HEK293T (cell line): Measurements from ENCODE around the gene HKDC1.

Experiments
- CTCF ChIA-PET: fragments of 350-600 bp; formaldehyde crosslinking; extraction: SDS; loops from one replicate; lab custom pipeline; 2021; ENCODE audit warnings: antibody characterized with exemption, inconsistent platforms; lab: Yijun Ruan, JAX
- POLR2A ChIA-PET: fragments of 350-600 bp; formaldehyde crosslinking; extraction: SDS; loops from one replicate; lab custom pipeline; 2020; ENCODE audit warnings: antibody characterized with exemption, inconsistent platforms; lab: Yijun Ruan, JAX
- DNase-seq: peaks from one replicate; pipeline ENCODE4 v3.0.0; 2012; ENCODE audit warnings: mixed read lengths; ENCODE audit errors: extremely low spot score
- ARNT ChIP-seq: fragments of 450-650 bp; IDR thresholded peaks from 2 replicates; pipeline ENCODE4 v1.6.1; 2017; ENCODE audit warnings: mild to moderate bottlenecking
- BHLHE40 ChIP-seq: fragments of 450-650 bp; IDR thresholded peaks from 2 replicates; pipeline ENCODE4 v1.6.1; 2016; ENCODE audit warnings: mild to moderate bottlenecking, moderate library complexity, borderline replicate concordance
- CTBP1 ChIP-seq: fragments of 450-650 bp; IDR thresholded peaks from 2 replicates; pipeline ENCODE4 v1.6.1; 2016; ENCODE audit warnings: borderline replicate concordance
- ELF4 ChIP-seq: fragments of 450-650 bp; IDR thresholded peaks from 2 replicates; pipeline ENCODE4 v1.6.1; 2017; ENCODE audit warnings: antibody characterized with exemption
- FOXA1 ChIP-seq: fragments of 450-650 bp; IDR thresholded peaks from 2 replicates; pipeline ENCODE4 v1.6.1; 2016; ENCODE audit warnings: mild to moderate bottlenecking
- FOXK2 ChIP-seq: fragments of 450-650 bp; IDR thresholded peaks from 2 replicates; pipeline ENCODE4 v1.6.1; 2016; ENCODE audit warnings: mild to moderate bottlenecking
- FOXM1 ChIP-seq: fragments of 450-650 bp; IDR thresholded peaks from 2 replicates; pipeline ENCODE4 v1.6.1; 2017; ENCODE audit warnings: mild to moderate bottlenecking, borderline replicate concordance
- HDGF ChIP-seq: fragments of 450-650 bp; IDR thresholded peaks from 2 replicates; pipeline ENCODE4 v1.6.1; 2017; ENCODE audit warnings: antibody characterized with exemption, borderline replicate concordance
- L3MBTL2 ChIP-seq: fragments of 450-650 bp; conservative IDR thresholded peaks from 2 replicates; pipeline ENCODE4 v1.6.1; 2016; ENCODE audit warnings: mild to moderate bottlenecking
- LEF1 ChIP-seq: fragments of 450-650 bp; IDR thresholded peaks from 2 replicates; pipeline ENCODE4 v1.6.1; 2017; ENCODE audit warnings: mild to moderate bottlenecking, borderline replicate concordance
- NFRKB ChIP-seq: fragments of 450-650 bp; IDR thresholded peaks from 2 replicates; pipeline ENCODE4 v1.6.1; 2016; ENCODE audit warnings: mild to moderate bottlenecking, moderate library complexity
- SP1 ChIP-seq: fragments of 450-650 bp; IDR thresholded peaks from 2 replicates; pipeline ENCODE4 v1.6.1; 2017
- SUZ12 ChIP-seq: fragments of 450-650 bp; IDR thresholded peaks from 2 replicates; pipeline ENCODE4 v1.6.1; 2016; ENCODE audit warnings: mild to moderate bottlenecking
- TARDBP ChIP-seq: fragments of 450-650 bp; IDR thresholded peaks from 2 replicates; pipeline ENCODE4 v1.6.1; 2016
- ZNF384 ChIP-seq: fragments of 450-650 bp; IDR thresholded peaks from 2 replicates; pipeline ENCODE4 v1.6.1; 2016
- TF ChIP-seq, protein P1 (sequence below): fragments of 450-650 bp; IDR thresholded peaks from 2 replicates; pipeline ENCODE4 v1.6.1; 2016

HKDC1 gene

DNA sequence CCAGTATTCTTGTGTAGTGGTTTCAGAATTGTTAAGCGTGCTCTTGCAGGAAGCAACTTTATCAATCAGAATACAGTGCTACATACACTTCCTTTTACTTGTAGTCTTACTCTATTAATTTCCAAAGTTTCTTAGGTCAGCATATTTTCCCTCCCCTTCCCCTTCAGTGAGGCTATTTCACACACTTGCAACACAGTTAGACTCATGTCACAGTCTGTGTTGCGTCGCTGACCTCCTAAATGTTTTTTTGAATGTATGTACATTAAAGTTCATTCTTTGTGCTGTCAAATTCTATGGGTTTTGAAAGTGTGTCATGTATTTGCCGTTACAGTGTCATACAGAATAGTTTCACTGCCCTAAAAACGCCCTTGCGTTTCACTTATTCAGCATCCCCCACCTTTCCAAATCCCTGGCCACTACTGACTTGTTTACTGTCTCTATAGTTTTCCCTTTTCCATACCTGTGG is 5.4 kb upstream of the HKDC1 start:
- no peak for DNase-seq
- TF ChIP-seq, protein P1, sequence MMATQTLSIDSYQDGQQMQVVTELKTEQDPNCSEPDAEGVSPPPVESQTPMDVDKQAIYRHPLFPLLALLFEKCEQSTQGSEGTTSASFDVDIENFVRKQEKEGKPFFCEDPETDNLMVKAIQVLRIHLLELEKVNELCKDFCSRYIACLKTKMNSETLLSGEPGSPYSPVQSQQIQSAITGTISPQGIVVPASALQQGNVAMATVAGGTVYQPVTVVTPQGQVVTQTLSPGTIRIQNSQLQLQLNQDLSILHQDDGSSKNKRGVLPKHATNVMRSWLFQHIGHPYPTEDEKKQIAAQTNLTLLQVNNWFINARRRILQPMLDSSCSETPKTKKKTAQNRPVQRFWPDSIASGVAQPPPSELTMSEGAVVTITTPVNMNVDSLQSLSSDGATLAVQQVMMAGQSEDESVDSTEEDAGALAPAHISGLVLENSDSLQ: no peak
- ChIA-PET POLR2A (interaction anchor here (0.5 to 1.8 kb wide), 3 partner anchors 34 to 259 kb away, joined by 3 to 5 read pairs (median 4); partner anchors contain the start of genes DDX21 and SUPV3L1), CTCF (interaction anchor here (1.3 kb wide), 1 partner anchor 11 kb away, joined by 3 read pairs; no protein-coding TSS in a partner anchor)

DNA sequence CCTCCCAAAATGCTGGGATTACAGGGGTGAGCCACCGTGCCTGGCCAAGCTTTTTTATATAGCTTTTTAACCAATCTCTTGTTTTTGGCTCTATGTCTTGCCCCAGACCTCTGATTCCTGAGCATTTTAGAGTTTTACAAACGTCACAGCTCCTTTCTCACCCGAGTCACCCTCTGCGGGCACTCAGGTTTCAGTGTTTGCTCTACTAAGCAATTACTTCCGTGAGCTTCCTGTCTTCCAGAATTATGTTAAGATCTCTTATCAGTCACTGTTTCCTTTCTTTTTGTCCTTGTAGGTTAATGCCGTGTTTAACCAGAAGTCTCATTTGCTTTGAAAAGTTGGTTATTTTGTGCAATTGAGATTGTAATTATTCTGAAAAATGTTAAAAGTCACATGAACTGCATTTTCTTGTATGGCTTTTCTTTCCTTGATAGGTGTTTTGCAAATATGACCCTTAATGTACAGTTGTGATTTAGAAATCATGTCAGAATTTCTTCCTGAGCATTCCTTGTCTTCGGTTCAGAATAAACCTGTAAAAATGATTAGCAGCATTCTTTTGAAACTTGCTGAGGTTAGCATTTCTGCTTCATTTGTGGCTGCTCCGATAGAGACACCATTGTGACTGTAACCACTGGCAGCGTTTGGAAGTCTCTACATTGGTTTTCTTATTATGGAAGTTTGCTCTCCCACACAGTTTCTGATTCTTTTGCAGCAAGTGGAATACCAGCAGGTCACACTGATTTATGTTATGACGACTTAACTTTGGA is 4.5 kb upstream of the HKDC1 start:
- ChIA-PET CTCF (interaction anchor here (1.3 kb wide), 1 partner anchor 10 kb away, joined by 3 read pairs; no protein-coding TSS in a partner anchor), POLR2A (interaction anchor here (0.5 to 1.8 kb wide), 3 partner anchors 35 to 260 kb away, joined by 3 to 5 read pairs (median 4); partner anchors contain the start of genes DDX21 and SUPV3L1)
- DNase-seq: no peak
- TF ChIP-seq NFRKB: no peak
- TF ChIP-seq LEF1: no peak
- no peak for TF ChIP-seq BHLHE40
- no peak for TF ChIP-seq FOXM1
- no peak for TF ChIP-seq L3MBTL2
- no peak for TF ChIP-seq SP1
- no peak for TF ChIP-seq ARNT
- no peak for TF ChIP-seq ELF4
- TF ChIP-seq HDGF: no peak
- TF ChIP-seq FOXA1: no peak
- TF ChIP-seq FOXK2: no peak
- TF ChIP-seq ZNF384: no peak
- no peak for TF ChIP-seq TARDBP
- no peak for TF ChIP-seq SUZ12

- POLR2A ChIA-PET: interaction anchor here (1.8 kb wide), 1 partner anchor 36 kb away, joined by 5 read pairs; the partner anchor contains the start of gene SUPV3L1
- no peak for DNase-seq
- TF ChIP-seq ELF4 (no peak), SP1 (no peak), FOXK2 (no peak), NFRKB (no peak), LEF1 (no peak)
- CTCF ChIA-PET: interaction anchor here (0.8 to 1.0 kb wide), 2 partner anchors 192 to 196 kb away, joined by 3 read pairs; no protein-coding TSS in a partner anchor
Measured at GRCh38 chr10:69216577-69217118, 3.5 kb upstream of the HKDC1 start.

GRCh38 chr10:69217119-69217754 is 2.9 kb upstream of the HKDC1 start:
- POLR2A ChIA-PET: no interaction called here
- CTCF ChIA-PET: interaction anchor here (1.0 kb wide), 1 partner anchor 196 kb away, joined by 3 read pairs; no protein-coding TSS in a partner anchor
- no peak for TF ChIP-seq HDGF
- TF ChIP-seq ELF4: no peak
- no peak for TF ChIP-seq FOXK2
- no peak for TF ChIP-seq FOXM1
- no peak for TF ChIP-seq ZNF384
- no peak for TF ChIP-seq FOXA1
- no peak for TF ChIP-seq NFRKB
- TF ChIP-seq TARDBP: no peak
- TF ChIP-seq L3MBTL2: no peak
- no peak for TF ChIP-seq BHLHE40
- TF ChIP-seq SP1: no peak
- TF ChIP-seq CTBP1: no peak
- TF ChIP-seq, protein P1: no peak
- no peak for TF ChIP-seq LEF1
- no peak for TF ChIP-seq ARNT
- DNase-seq: no peak

GRCh38 chr10:69218831-69219230 is 1.3 kb upstream of the HKDC1 start:
- POLR2A ChIA-PET: interaction anchor here (1.2 kb wide), 1 partner anchor 263 kb away, joined by 4 read pairs; no protein-coding TSS in a partner anchor
- no peak for TF ChIP-seq LEF1
- no peak for TF ChIP-seq CTBP1
- no peak for TF ChIP-seq ARNT
- TF ChIP-seq ELF4: no peak
- TF ChIP-seq FOXA1: no peak
- TF ChIP-seq FOXK2: no peak
- CTCF ChIA-PET: no interaction called here
- DNase-seq: no peak

DNA sequence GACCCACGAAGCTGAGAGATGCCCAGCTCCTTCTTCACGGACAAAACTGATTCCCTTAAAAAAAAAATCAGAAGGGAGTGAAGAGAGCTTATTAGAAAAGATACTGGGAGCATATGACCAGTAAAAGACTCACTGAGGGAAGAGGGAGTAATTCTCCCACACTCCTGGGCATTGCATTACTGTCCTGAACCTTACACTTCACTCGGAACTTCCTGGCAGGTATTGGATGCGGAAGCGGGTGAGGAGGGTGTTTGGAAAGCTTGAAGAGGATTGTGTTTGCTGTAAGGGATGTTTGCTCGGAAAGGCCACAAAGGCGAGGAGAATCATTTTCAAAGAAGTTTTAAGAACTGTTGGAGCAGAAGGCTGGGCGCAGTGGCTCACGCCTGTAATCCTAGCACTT is 375 bp downstream of the HKDC1 start:
- DNase-seq: no peak
- POLR2A ChIA-PET: interaction anchor here (0.5 kb wide), 1 partner anchor 97 kb away, joined by 3 read pairs; no protein-coding TSS in a partner anchor
- TF ChIP-seq, protein P1: no peak
- TF ChIP-seq LEF1 (no peak), ZNF384 (no peak), TARDBP (no peak), BHLHE40 (no peak), FOXA1 (no peak)
- CTCF ChIA-PET: no interaction called here
